ENCODE data around the gene PAX5.

Gene PAX5

GRCh38 chr9:36864491-36865410, 169.3 kb downstream of the PAX5 start:
- Histone ChIP-seq H3K4me3 (IDR thresholded peaks at IDR 0.05; ENCODE audit: insufficient read depth, low read depth, low read length) (no peak overlapping the region), H3K4me1 (ENCODE audit: low read depth, poor library complexity, severe bottlenecking) (no peaks in the 10 kb centered on the region), H3K27me3 (ENCODE audit: insufficient read depth, low read depth) (peaks cover 12% of the 10 kb centered on the region), H4K20me1 (ENCODE audit: insufficient read depth) (no peaks in the 10 kb centered on the region), H3K79me2 (ENCODE audit: insufficient read depth, low read depth) (no peaks in the 10 kb centered on the region), H3K36me3 (ENCODE audit: insufficient read depth) (no peaks in the 10 kb centered on the region), H3K27ac (no peak overlapping the region), H3K9ac (no peak overlapping the region), H3K4me2 (no peak overlapping the region), H2AFZ (ENCODE audit: low read depth) (no peak overlapping the region)
- no peak for TF ChIP-seq CTCF (conservative IDR thresholded peaks at IDR 0.05; ENCODE audit: low read depth, low read length)

GRCh38 chr9:36862206-36863145, 171.6 kb downstream of the PAX5 start:
- TF ChIP-seq CTCF (conservative IDR thresholded peaks at IDR 0.05; ENCODE audit: low read depth, low read length), result peak; percentile 35; the same call in 1 of the 2 replicates
- Histone ChIP-seq H3K27me3 (ENCODE audit: insufficient read depth, low read depth) (peaks cover 3% of the 10 kb centered on the region; the same call in 1 of the 2 replicates), H3K79me2 (ENCODE audit: insufficient read depth, low read depth) (no peaks in the 10 kb centered on the region)

GRCh38 chr9:36861528-36862205, 172.4 kb downstream of the PAX5 start:
- H3K27me3 ChIP-seq (ENCODE audit: insufficient read depth, low read depth), result peaks cover 3% of the 10 kb centered on the region; the same call in 1 of the 2 replicates
- H3K4me1 ChIP-seq (ENCODE audit: low read depth, poor library complexity, severe bottlenecking), result no peaks in the 10 kb centered on the region
- no peak overlapping the region for H2AFZ ChIP-seq (ENCODE audit: low read depth)
- H3K4me2 ChIP-seq, result no peak overlapping the region
- no peaks in the 10 kb centered on the region for H3K79me2 ChIP-seq (ENCODE audit: insufficient read depth, low read depth)
- no peak for TF ChIP-seq CTCF (conservative IDR thresholded peaks at IDR 0.05; ENCODE audit: low read depth, low read length)
- no peak overlapping the region for H3K4me3 ChIP-seq (IDR thresholded peaks at IDR 0.05; ENCODE audit: insufficient read depth, low read depth, low read length)
- H3K27ac ChIP-seq, result no peak overlapping the region
- H4K20me1 ChIP-seq (ENCODE audit: insufficient read depth), result no peaks in the 10 kb centered on the region
- no peaks in the 10 kb centered on the region for H3K36me3 ChIP-seq (ENCODE audit: insufficient read depth)
- H3K9ac ChIP-seq, result no peak overlapping the region

More at GRCh38 chr9:36862206-36863145, 171.6 kb downstream of the PAX5 start:
- Histone ChIP-seq H2AFZ (ENCODE audit: low read depth) (no peak overlapping the region), H3K4me2 (no peak overlapping the region), H3K36me3 (ENCODE audit: insufficient read depth) (no peaks in the 10 kb centered on the region), H3K27ac (no peak overlapping the region), H3K4me1 (ENCODE audit: low read depth, poor library complexity, severe bottlenecking) (no peaks in the 10 kb centered on the region), H3K4me3 (IDR thresholded peaks at IDR 0.05; ENCODE audit: insufficient read depth, low read depth, low read length) (no peak overlapping the region), H4K20me1 (ENCODE audit: insufficient read depth) (no peaks in the 10 kb centered on the region), H3K9ac (no peak overlapping the region)

GRCh38 chr9:36858805-36859375, 175.2 kb downstream of the PAX5 start:
- H3K27me3 ChIP-seq (ENCODE audit: insufficient read depth, low read depth), result 0 out of 2 replicates have a peak, but pooled peaks cover 3% of the 10 kb centered on the region
- no peak overlapping the region for H3K9ac ChIP-seq
- no peaks in the 10 kb centered on the region for H3K36me3 ChIP-seq (ENCODE audit: insufficient read depth)
- TF ChIP-seq CTCF (conservative IDR thresholded peaks at IDR 0.05; ENCODE audit: low read depth, low read length), result no peak
- H4K20me1 ChIP-seq (ENCODE audit: insufficient read depth), result no peaks in the 10 kb centered on the region
- H3K79me2 ChIP-seq (ENCODE audit: insufficient read depth, low read depth), result no peaks in the 10 kb centered on the region
- no peak overlapping the region for H3K4me3 ChIP-seq (IDR thresholded peaks at IDR 0.05; ENCODE audit: insufficient read depth, low read depth, low read length)
- no peaks in the 10 kb centered on the region for H3K4me1 ChIP-seq (ENCODE audit: low read depth, poor library complexity, severe bottlenecking)
- no peak overlapping the region for H2AFZ ChIP-seq (ENCODE audit: low read depth)
- no peak overlapping the region for H3K4me2 ChIP-seq
- no peak overlapping the region for H3K27ac ChIP-seq

Measured in KMS-11 (cell line).